Keratinocyte (primary cell): ENCODE data around the gene FLYWCH1. TPM values are rescaled to one million over a fixed set of nuclear protein-coding genes. Genes with fewer than 3 reads are reported as not detected.

Experiments
- DNase-seq: peaks from one replicate; pipeline ENCODE4 v3.0.0-alpha.2; 2011; ENCODE audit warnings: low read depth, missing footprints, low spot score
- FAIRE-seq: peaks from 2 replicates; lab custom pipeline; 2011; peaks lifted over from hg19 to GRCh38; lab: Jason Lieb, UNC
- H2AFZ ChIP-seq: 2 replicates; pipeline ENCODE4 v1.6.0; 2012; ENCODE audit warnings: low read length, control low read depth, inconsistent platforms; ENCODE audit not compliant: control insufficient read depth
- H3K27ac ChIP-seq: 2 replicates; pipeline ENCODE4 v1.5.1; 2011; ENCODE audit warnings: low read length; ENCODE audit not compliant: control insufficient read depth, insufficient read depth
- H3K27me3 ChIP-seq: 3 replicates; pipeline ENCODE4 v1.6.0; 2011; ENCODE audit warnings: low read length; ENCODE audit not compliant: control insufficient read depth, insufficient read depth; ENCODE audit errors: extremely low read depth
- H3K36me3 ChIP-seq, 2 experiments: 2 replicates in 1 of 2; 3 replicates in 1 of 2; pipeline ENCODE4 v1.5.1; 2011; ENCODE audit warnings: low read length in 2 of 2, mild to moderate bottlenecking in 1 of 2; ENCODE audit not compliant: control insufficient read depth in 2 of 2, insufficient read depth in 2 of 2; ENCODE audit errors: extremely low read depth in 1 of 2
- H3K4me1 ChIP-seq: 3 replicates; pipeline ENCODE4 v1.5.1; 2011; ENCODE audit warnings: low read length; ENCODE audit not compliant: control insufficient read depth, insufficient read depth; ENCODE audit errors: extremely low read depth
- H3K4me2 ChIP-seq: 3 replicates; pipeline ENCODE4 v1.6.0; 2011; ENCODE audit warnings: low read depth, low read length; ENCODE audit not compliant: control insufficient read depth, insufficient read depth; ENCODE audit errors: extremely low read depth
- H3K4me3 ChIP-seq, 3 experiments: fragments of 200-600 bp in 1 of 3; sonication (generic) in 1 of 3; 2 replicates in 2 of 3; 3 replicates in 1 of 3; pipeline ENCODE4 v1.5.1; 2011 to 2016; ENCODE audit warnings: low read length in 3 of 3, mild to moderate bottlenecking in 3 of 3, control low read depth in 2 of 3, inconsistent platforms in 1 of 3, low read depth in 1 of 3, mixed read lengths in 1 of 3, mixed run types in 1 of 3, moderate library complexity in 1 of 3; ENCODE audit not compliant: control insufficient read depth in 2 of 3, insufficient read depth in 2 of 3; ENCODE audit errors: extremely low read depth in 1 of 3
- H3K79me2 ChIP-seq: 2 replicates; pipeline ENCODE4 v1.6.0; 2012; ENCODE audit warnings: low read length; ENCODE audit not compliant: control insufficient read depth, insufficient read depth
- H3K9ac ChIP-seq: 3 replicates; pipeline ENCODE4 v1.6.0; 2011; ENCODE audit warnings: low read length; ENCODE audit not compliant: control insufficient read depth, insufficient read depth; ENCODE audit errors: extremely low read depth
- H3K9me1 ChIP-seq: 3 replicates; pipeline ENCODE4 v1.6.0; 2011; ENCODE audit warnings: low read length; ENCODE audit not compliant: control insufficient read depth, insufficient read depth; ENCODE audit errors: extremely low read depth
- H3K9me3 ChIP-seq: 2 replicates; pipeline ENCODE4 v1.5.1; 2012; ENCODE audit warnings: low read depth, low read length; ENCODE audit not compliant: control insufficient read depth
- H4K20me1 ChIP-seq: 3 replicates; pipeline ENCODE4 v1.6.0; 2011; ENCODE audit warnings: low read length; ENCODE audit not compliant: control insufficient read depth, insufficient read depth; ENCODE audit errors: extremely low read depth
- CTCF ChIP-seq, 3 experiments: IDR thresholded peaks in 1 of 3; conservative IDR thresholded peaks in 1 of 3; optimal IDR thresholded peaks in 1 of 3; 2 replicates in 2 of 3; 3 replicates in 1 of 3; pipeline versions ENCODE3 to v1.5.1; 2011; ENCODE audit warnings: low read length in 3 of 3, mild to moderate bottlenecking in 3 of 3, moderate library complexity in 2 of 3, control low read depth in 1 of 3, inconsistent platforms in 1 of 3; ENCODE audit not compliant: insufficient read depth in 2 of 3; ENCODE audit errors: extremely low read depth in 1 of 3
- EZH2 ChIP-seq: IDR thresholded peaks from one replicate; pipeline ENCODE4 v1.6.1; 2012; ENCODE audit warnings: inconsistent platforms, mild to moderate bottlenecking, low read length, moderate library complexity
- dilution Hi-C: fragments of 300-500 bp; cut with MboI; formaldehyde crosslinking; loops from one replicate; pipeline ENCODE4 v1.7.0; 2020; ENCODE audit warnings: low sequenced_read_pairs; ENCODE audit not compliant: extremely low pct_ligation_motif_present
- polyA plus RNA-seq, 5 experiments: library from polyadenylated mRNA; depleted of rRNA in 3 of 5; stranded (reverse) in 3 of 5; stranded (forward) in 1 of 5; unstranded in 1 of 5; fragments of >200 nt; gene quantifications; 1 replicate in 1 of 5; 2 replicates in 3 of 5; 3 replicates in 1 of 5; pipeline versions ENCODE4 v1.2.1 to v1.2.3, GENCODE V29; 2011 to 2012; ENCODE audit warnings: missing spikeins in 2 of 5, low read depth in 1 of 5, low replicate concordance in 1 of 5

FLYWCH1 gene
- polyA plus RNA-seq, 1 donor (not counting 4 experiments of a cell fraction or from before 2014, with no cell fraction given), result 16.2 TPM

GRCh38 chr16:2904922-2905240, 6.8 kb upstream of the FLYWCH1 start:
- TF ChIP-seq EZH2, result no peak
- no peak for TF ChIP-seq CTCF (optimal IDR thresholded peaks at IDR 0.05 in 1 of 3, IDR thresholded peaks at IDR 0.05 in 1 of 3, conservative IDR thresholded peaks at IDR 0.05 in 1 of 3; ENCODE audit: extremely low read depth in 1 of 3, insufficient read depth in 2 of 3, low read length in 3 of 3)
- Histone ChIP-seq H4K20me1 (no peaks in the 10 kb centered on the region), H3K79me2 (no peaks in the 10 kb centered on the region), H3K27ac (peak overlapping the region; percentile 59), H3K9ac (peak overlapping the region; percentile 86), H3K4me1 (peaks cover 11% of the 10 kb centered on the region), H3K4me2 (peak overlapping the region; percentile 81), H3K36me3 (no peaks in the 10 kb centered on the region), H2AFZ (peak overlapping the region; percentile 5), H3K9me1 (no peaks in the 10 kb centered on the region), H3K27me3 (no peaks in the 10 kb centered on the region), H3K4me3 (peak overlapping the region; percentile 67 to 94 (median 75)), H3K9me3 (no peaks in the 10 kb centered on the region)
- FAIRE-seq (no peak), DNase-seq (no peak)
- dilution Hi-C loops, result no loop called here

- peak overlapping the region; percentile 81 for H3K4me2 ChIP-seq
- no peaks in the 10 kb centered on the region for H3K36me3 ChIP-seq
- H3K27ac ChIP-seq, result peak overlapping the region; percentile 59
- no peaks in the 10 kb centered on the region for H3K79me2 ChIP-seq
- peaks cover 11% of the 10 kb centered on the region for H3K4me1 ChIP-seq
- DNase-seq (peak; percentile 98), FAIRE-seq (peak; percentile 79)
- no peaks in the 10 kb centered on the region for H4K20me1 ChIP-seq
- no peaks in the 10 kb centered on the region for H3K9me3 ChIP-seq
- H3K4me3 ChIP-seq, result peak overlapping the region; percentile 67 to 94 (median 75)
- H3K9me1 ChIP-seq, result no peaks in the 10 kb centered on the region
- TF ChIP-seq EZH2 (no peak), CTCF (optimal IDR thresholded peaks at IDR 0.05 in 1 of 3, IDR thresholded peaks at IDR 0.05 in 1 of 3, conservative IDR thresholded peaks at IDR 0.05 in 1 of 3; ENCODE audit: extremely low read depth in 1 of 3, insufficient read depth in 2 of 3, low read length in 3 of 3) (no peak)
- dilution Hi-C loops, result no loop called here
- H2AFZ ChIP-seq, result peak overlapping the region; percentile 5
- no peaks in the 10 kb centered on the region for H3K27me3 ChIP-seq
- H3K9ac ChIP-seq, result peak overlapping the region; percentile 86
These were observed 6.3 kb upstream of the FLYWCH1 start for GRCh38 chr16:2905241-2905987.
